ENCODE results near the gene PML.
"Not testable (repeated sequence)": the region's sequence is repeated elsewhere in the genome, so short reads cannot be mapped to it uniquely, and the experiment has no call there.

PML gene

GRCh38 chr15:73969151-73969759 is 25.3 kb upstream of the PML start:
- Mint-ChIP-seq H3K27ac (no peak overlapping the region), H3K4me1 (ENCODE audit: low read depth) (peaks cover 34% of the 10 kb centered on the region), H3K4me3 (no peak overlapping the region), H3K36me3 (ENCODE audit: low read depth) (no peaks in the 10 kb centered on the region), H3K9me3 (peaks cover 2% of the 10 kb centered on the region), H3K27me3 (peaks cover 4% of the 10 kb centered on the region)
- peak; percentile 13 for DNase-seq

- H3K36me3 Mint-ChIP-seq (ENCODE audit: low read depth) = no peaks in the 10 kb centered on the region
- peaks cover 32% of the 10 kb centered on the region for H3K4me1 Mint-ChIP-seq (ENCODE audit: low read depth)
- no peak overlapping the region for H3K27ac Mint-ChIP-seq
- H3K27me3 Mint-ChIP-seq = peaks cover 26% of the 10 kb centered on the region
- H3K9me3 Mint-ChIP-seq = peaks cover 5% of the 10 kb centered on the region
- peak; percentile 87 for DNase-seq
- no peak overlapping the region for H3K4me3 Mint-ChIP-seq
Observed at GRCh38 chr15:73972984-73973682, 21.4 kb upstream of the PML start.

- Mint-ChIP-seq H3K4me1 (ENCODE audit: low read depth) (peaks cover 30% of the 10 kb centered on the region), H3K27me3 (peaks cover 26% of the 10 kb centered on the region)
- peak; percentile 26 for DNase-seq
- not testable (repeated sequence) for H3K27ac Mint-ChIP-seq; H3K4me3 Mint-ChIP-seq; H3K36me3 Mint-ChIP-seq (ENCODE audit: low read depth); H3K9me3 Mint-ChIP-seq
Observed at GRCh38 chr15:73973683-73974200, 20.8 kb upstream of the PML start.

GRCh38 chr15:73975440-73976125 is 18.9 kb upstream of the PML start:
- H3K4me3 Mint-ChIP-seq; H3K9me3 Mint-ChIP-seq; H3K36me3 Mint-ChIP-seq (ENCODE audit: low read depth); H3K27ac Mint-ChIP-seq: not testable (repeated sequence)
- H3K4me1 Mint-ChIP-seq (ENCODE audit: low read depth) = peaks cover 32% of the 10 kb centered on the region
- peak; percentile 35 for DNase-seq
- H3K27me3 Mint-ChIP-seq = peaks cover 26% of the 10 kb centered on the region

- Mint-ChIP-seq H3K4me1 (ENCODE audit: low read depth) (peaks cover 52% of the 10 kb centered on the region), H3K36me3 (ENCODE audit: low read depth) (peaks cover 5% of the 10 kb centered on the region), H3K4me3 (no peak overlapping the region)
Observed at GRCh38 chr15:73978896-73979295, 15.6 kb upstream of the PML start.

GRCh38 chr15:73979636-73980035 is 14.9 kb upstream of the PML start:
- Mint-ChIP-seq H3K9me3 (no peaks in the 10 kb centered on the region), H3K27me3 (peaks cover 18% of the 10 kb centered on the region), H3K4me3 (no peak overlapping the region), H3K36me3 (ENCODE audit: low read depth) (peaks cover 13% of the 10 kb centered on the region), H3K4me1 (ENCODE audit: low read depth) (peaks cover 52% of the 10 kb centered on the region), H3K27ac (no peak overlapping the region)
- no peak for DNase-seq

More at GRCh38 chr15:73978896-73979295, 15.6 kb upstream of the PML start:
- Mint-ChIP-seq H3K9me3 (peaks cover 5% of the 10 kb centered on the region), H3K27me3 (peaks cover 26% of the 10 kb centered on the region), H3K27ac (no peak overlapping the region)
- DNase-seq = no peak

- Mint-ChIP-seq H3K4me3 (peak overlapping the region; percentile 28), H3K27ac (peak overlapping the region; percentile 92), H3K36me3 (ENCODE audit: low read depth) (peaks cover 32% of the 10 kb centered on the region), H3K9me3 (no peaks in the 10 kb centered on the region), H3K4me1 (ENCODE audit: low read depth) (peaks cover 41% of the 10 kb centered on the region), H3K27me3 (no peaks in the 10 kb centered on the region)
- DNase-seq = peak; percentile 43
Observed at GRCh38 chr15:73981761-73982221, 12.7 kb upstream of the PML start.

- peaks cover 41% of the 10 kb centered on the region for H3K4me1 Mint-ChIP-seq (ENCODE audit: low read depth)
- peak overlapping the region; percentile 92 for H3K27ac Mint-ChIP-seq
- H3K4me3 Mint-ChIP-seq = peak overlapping the region; percentile 28
- peaks cover 38% of the 10 kb centered on the region for H3K36me3 Mint-ChIP-seq (ENCODE audit: low read depth)
- no peak for DNase-seq
- no peaks in the 10 kb centered on the region for H3K27me3 Mint-ChIP-seq
- H3K9me3 Mint-ChIP-seq = no peaks in the 10 kb centered on the region
Observed at GRCh38 chr15:73982222-73982962, 12.1 kb upstream of the PML start.

- peak overlapping the region; percentile 92 for H3K27ac Mint-ChIP-seq
- H3K36me3 Mint-ChIP-seq (ENCODE audit: low read depth) = peaks cover 47% of the 10 kb centered on the region
Observed at GRCh38 chr15:73983211-73983727, 11.2 kb upstream of the PML start.

GRCh38 chr15:73983773-73984172 is 10.7 kb upstream of the PML start:
- H3K36me3 Mint-ChIP-seq (ENCODE audit: low read depth) = peaks cover 50% of the 10 kb centered on the region
- no peak for DNase-seq
- H3K4me3 Mint-ChIP-seq = no peak overlapping the region
- no peaks in the 10 kb centered on the region for H3K9me3 Mint-ChIP-seq
- H3K27me3 Mint-ChIP-seq = no peaks in the 10 kb centered on the region
- peak overlapping the region; percentile 20 for H3K27ac Mint-ChIP-seq
- H3K4me1 Mint-ChIP-seq (ENCODE audit: low read depth) = peaks cover 41% of the 10 kb centered on the region

More at GRCh38 chr15:73983211-73983727, 11.2 kb upstream of the PML start:
- H3K9me3 Mint-ChIP-seq = no peaks in the 10 kb centered on the region
- no peak for DNase-seq
- no peaks in the 10 kb centered on the region for H3K27me3 Mint-ChIP-seq
- peaks cover 41% of the 10 kb centered on the region for H3K4me1 Mint-ChIP-seq (ENCODE audit: low read depth)
- no peak overlapping the region for H3K4me3 Mint-ChIP-seq

GRCh38 chr15:73984208-73984979 is 10.1 kb upstream of the PML start:
- DNase-seq = no peak
- H3K27me3 Mint-ChIP-seq = no peaks in the 10 kb centered on the region
- peak overlapping the region; percentile 20 for H3K27ac Mint-ChIP-seq
- no peak overlapping the region for H3K4me3 Mint-ChIP-seq
- peaks cover 53% of the 10 kb centered on the region for H3K36me3 Mint-ChIP-seq (ENCODE audit: low read depth)
- peaks cover 42% of the 10 kb centered on the region for H3K4me1 Mint-ChIP-seq (ENCODE audit: low read depth)
- H3K9me3 Mint-ChIP-seq = no peaks in the 10 kb centered on the region

GRCh38 chr15:73985101-73985873 is 9.2 kb upstream of the PML start:
- no peaks in the 10 kb centered on the region for H3K27me3 Mint-ChIP-seq
- H3K9me3 Mint-ChIP-seq = no peaks in the 10 kb centered on the region
- H3K4me1 Mint-ChIP-seq (ENCODE audit: low read depth) = peaks cover 44% of the 10 kb centered on the region
- H3K4me3 Mint-ChIP-seq = no peak overlapping the region
- DNase-seq = no peak
- H3K36me3 Mint-ChIP-seq (ENCODE audit: low read depth) = peaks cover 54% of the 10 kb centered on the region
- H3K27ac Mint-ChIP-seq = no peak overlapping the region

All from activated T-cell treated with anti-CD3 and anti-CD28 coated beads, Interleukin-2, amount 50 U/mL, for 24 hours (primary cell).